Common myeloid progenitor, CD34-positive (primary cell): Measurements from ENCODE around the gene GNG12.

Experiments used
- CTCF ChIA-PET: fragments of 350-600 bp; sonication (Branson Sonifier 250); formaldehyde crosslinking; loops from one replicate; lab custom pipeline; 2021; ENCODE audit warnings: antibody characterized with exemption; lab: Charles Lee
- POLR2A ChIA-PET: fragments of 350-600 bp; sonication (Branson Sonifier 250); formaldehyde crosslinking; loops from one replicate; lab custom pipeline; 2021; ENCODE audit warnings: antibody characterized with exemption; lab: Charles Lee
- DNase-seq, 3 donors: peaks; one replicate each; pipeline versions ENCODE4 v3.0.0 to v3.0.0-alpha.2; 2013
- H3K27ac ChIP-seq, 2 experiments: 1 replicate in 1 of 2; 2 replicates in 1 of 2; pipeline ENCODE4 v1.7.0; 2013; ENCODE audit warnings: inconsistent platforms in 2 of 2, low read length in 2 of 2, mild to moderate bottlenecking in 2 of 2, low read depth in 1 of 2, moderate library complexity in 1 of 2; ENCODE audit not compliant: severe bottlenecking in 2 of 2, insufficient read depth in 1 of 2, poor library complexity in 1 of 2
- H3K27me3 ChIP-seq, 5 experiments: replicated peaks in 2 of 5; 1 replicate in 3 of 5; 2 replicates in 2 of 5; pipeline versions ENCODE4 v1.6.1 to v1.7.0; 2013; ENCODE audit warnings: low read length in 4 of 5, mild to moderate bottlenecking in 2 of 5, moderate library complexity in 2 of 5, inconsistent platforms in 1 of 5; ENCODE audit not compliant: insufficient read depth in 5 of 5, control insufficient read depth in 4 of 5
- H3K36me3 ChIP-seq, 4 experiments: 1 replicate in 2 of 4; 2 replicates in 2 of 4; pipeline versions ENCODE4 v1.6.1 to v1.7.0; 2013; ENCODE audit warnings: low read length in 3 of 4, control low read depth in 1 of 4, mild to moderate bottlenecking in 1 of 4; ENCODE audit not compliant: control insufficient read depth in 4 of 4, insufficient read depth in 4 of 4
- H3K4me1 ChIP-seq, 4 experiments: 1 replicate in 3 of 4; 2 replicates in 1 of 4; pipeline versions ENCODE4 v1.6.1 to v1.7.1; 2013; ENCODE audit warnings: low read length in 3 of 4, mild to moderate bottlenecking in 3 of 4, control low read depth in 1 of 4, inconsistent platforms in 1 of 4, moderate library complexity in 1 of 4; ENCODE audit not compliant: control insufficient read depth in 4 of 4, insufficient read depth in 4 of 4; ENCODE audit errors: control extremely low read depth in 1 of 4
- H3K4me3 ChIP-seq, 7 experiments: 1 replicate in 4 of 7; 2 replicates in 3 of 7; pipeline versions ENCODE4 v1.5.1 to v1.7.0; 2013; ENCODE audit warnings: mild to moderate bottlenecking in 7 of 7, low read length in 6 of 7, moderate library complexity in 6 of 7, inconsistent platforms in 2 of 7, low read depth in 2 of 7, control low read depth in 1 of 7; ENCODE audit not compliant: insufficient read depth in 4 of 7, control insufficient read depth in 1 of 7; ENCODE audit errors: extremely low read depth in 1 of 7
- H3K9me3 ChIP-seq, 5 experiments: 1 replicate in 4 of 5; 2 replicates in 1 of 5; pipeline versions ENCODE4 v1.6.1 to v1.7.1; 2013; ENCODE audit warnings: low read length in 4 of 5, mild to moderate bottlenecking in 2 of 5, inconsistent platforms in 1 of 5, low read depth in 1 of 5, moderate library complexity in 1 of 5; ENCODE audit not compliant: control insufficient read depth in 4 of 5, insufficient read depth in 2 of 5; ENCODE audit errors: control extremely low read depth in 1 of 5
- WGBS: methylation state at CpG from one replicate; pipeline ENCODE4 v1.1.5; 2013; ENCODE audit not compliant: insufficient coverage; 5-methylcytosine and 5-hydroxymethylcytosine counted together

The GNG12 gene

GRCh38 chr1:67717876-67718275 lies 115.4 kb downstream of the GNG12 start:
- POLR2A ChIA-PET, result no interaction called here
- Histone ChIP-seq H3K9me3 (no peaks in the 10 kb centered on the region), H3K27me3 (no peaks in the 10 kb centered on the region), H3K36me3 (no peaks in the 10 kb centered on the region), H3K4me3 (no peak overlapping the region), H3K27ac (no peak overlapping the region), H3K4me1 (peaks cover 4 to 24% (median 17%) of the 10 kb centered on the region in 4 experiments)
- CTCF ChIA-PET, result interaction anchor here (1.6 kb wide), 2 partner anchors 23 to 28 kb away, joined by 3 to 4 read pairs; no protein-coding TSS in a partner anchor
- no peak for DNase-seq
- WGBS, result 100% methylated on average over 1 of the region's 4 CpGs

- no peak overlapping the region for H3K4me3 ChIP-seq
- H3K4me1 ChIP-seq, result peaks cover 4 to 29% (median 21%) of the 10 kb centered on the region in 4 experiments
- DNase-seq, result no peak
- CTCF ChIA-PET, result interaction anchor here (1.6 kb wide), 1 partner anchor 30 kb away, joined by 3 read pairs; no protein-coding TSS in a partner anchor
- no peak overlapping the region for H3K27ac ChIP-seq
- H3K27me3 ChIP-seq, result no peaks in the 10 kb centered on the region
- no peaks in the 10 kb centered on the region for H3K9me3 ChIP-seq
- POLR2A ChIA-PET, result no interaction called here
- no peaks in the 10 kb centered on the region for H3K36me3 ChIP-seq
- WGBS, result 89% methylated on average over 4 of the region's 4 CpGs
Measured at GRCh38 chr1:67716800-67717199, 116.5 kb downstream of the GNG12 start.

GRCh38 chr1:67715819-67716218 lies 117.4 kb downstream of the GNG12 start:
- WGBS, result 80% methylated on average over 2 of the region's 2 CpGs
- no peaks in the 10 kb centered on the region for H3K9me3 ChIP-seq
- no peak overlapping the region for H3K4me3 ChIP-seq
- H3K4me1 ChIP-seq, result peaks cover 3 to 34% (median 27%) of the 10 kb centered on the region in 4 experiments
- H3K27ac ChIP-seq, result no peak overlapping the region
- H3K27me3 ChIP-seq, result no peaks in the 10 kb centered on the region
- H3K36me3 ChIP-seq, result no peaks in the 10 kb centered on the region
- no peak for DNase-seq
- POLR2A ChIA-PET, result no interaction called here
- CTCF ChIA-PET, result interaction anchor here (0.8 to 1.5 kb wide), 2 partner anchors 15 to 23 kb away, joined by 3 read pairs; no protein-coding TSS in a partner anchor

- H3K27me3 ChIP-seq, result no peaks in the 10 kb centered on the region
- no peak for DNase-seq
- peak overlapping the region in 1 of 2 experiments; percentile 18 for H3K27ac ChIP-seq
- CTCF ChIA-PET, result interaction anchor here (0.6 to 1.0 kb wide), 2 partner anchors 34 to 89 kb away, joined by 3 to 6 read pairs; no protein-coding TSS in a partner anchor
- H3K9me3 ChIP-seq, result no peaks in the 10 kb centered on the region
- H3K36me3 ChIP-seq, result no peaks in the 10 kb centered on the region
- H3K4me3 ChIP-seq, result no peak overlapping the region
- H3K4me1 ChIP-seq, result peaks cover 0 to 26% (median 23%) of the 10 kb centered on the region in 4 experiments
- POLR2A ChIA-PET, result interaction anchor here (0.7 kb wide), 1 partner anchor 152 kb away, joined by 11 read pairs; no protein-coding TSS in a partner anchor
- whole genome bisulfite sequencing, result 100% methylated on average over 3 of the region's 6 CpGs
Measured at GRCh38 chr1:67713057-67713846, 120.0 kb downstream of the GNG12 start.

GRCh38 chr1:67711855-67712212 lies 121.4 kb downstream of the GNG12 start:
- CTCF ChIA-PET, result interaction anchor here (0.9 to 1.3 kb wide), 6 partner anchors 17 to 148 kb away, joined by 3 to 5 read pairs (median 3); no protein-coding TSS in a partner anchor
- Histone ChIP-seq H3K36me3 (no peaks in the 10 kb centered on the region), H3K9me3 (no peaks in the 10 kb centered on the region), H3K27me3 (no peaks in the 10 kb centered on the region), H3K4me3 (peak overlapping the region in 1 of 7 experiments; percentile 8), H3K4me1 (peaks cover 0 to 26% (median 23%) of the 10 kb centered on the region in 4 experiments), H3K27ac (no peak overlapping the region)
- 0% methylated on average over 1 of the region's 2 CpGs for WGBS
- POLR2A ChIA-PET, result no interaction called here
- no peak for DNase-seq

GRCh38 chr1:67711158-67711854 lies 122.0 kb downstream of the GNG12 start:
- Histone ChIP-seq H3K36me3 (no peaks in the 10 kb centered on the region), H3K27me3 (no peaks in the 10 kb centered on the region), H3K4me1 (peaks cover 0 to 26% (median 23%) of the 10 kb centered on the region in 4 experiments), H3K9me3 (no peaks in the 10 kb centered on the region), H3K4me3 (peak overlapping the region in 1 of 7 experiments; percentile 8), H3K27ac (no peak overlapping the region)
- CTCF ChIA-PET, result interaction anchor here (0.9 to 1.3 kb wide), 6 partner anchors 17 to 147 kb away, joined by 3 to 5 read pairs (median 3); no protein-coding TSS in a partner anchor
- no peak for DNase-seq
- 47% methylated on average over 3 of the region's 7 CpGs for WGBS
- POLR2A ChIA-PET, result no interaction called here
